Lower lobe of right lung (tissue), 2 donors: ENCODE results near the gene PAQR6. TPM values are rescaled to one million over a fixed set of nuclear protein-coding genes. Genes with fewer than 3 reads are reported as not detected.
A peak's percentile ranks its signal among the peaks of the same experiment; 100 is the strongest.

Experiments used
- ATAC-seq, 2 donors: fragments of 200-7000 bp; cut with Tn5 transposase; one replicate each; pipeline ENCODE4 v1.9.1; 2020 to 2022; ENCODE audit warnings: mild to moderate bottlenecking in 2 of 2, moderate library complexity in 2 of 2
- DNase-seq: peaks from one replicate; pipeline ENCODE4 v3.0.0-alpha.2; 2020
- H3K27ac ChIP-seq: fragments of 200-600 bp; one replicate; pipeline ENCODE4 v1.8.0; 2022
- H3K27me3 ChIP-seq: fragments of 200-600 bp; one replicate; pipeline ENCODE4 v1.8.0; 2022; ENCODE audit warnings: low read depth
- H3K36me3 ChIP-seq: fragments of 200-600 bp; one replicate; pipeline ENCODE4 v1.8.0; 2022; ENCODE audit warnings: mild to moderate bottlenecking
- H3K4me1 ChIP-seq: fragments of 200-600 bp; one replicate; pipeline ENCODE4 v1.8.0; 2022
- H3K4me3 ChIP-seq: fragments of 200-600 bp; one replicate; pipeline ENCODE4 v1.8.0; 2022; ENCODE audit warnings: mild to moderate bottlenecking
- H3K9me3 ChIP-seq: fragments of 200-600 bp; one replicate; pipeline ENCODE4 v1.8.0; 2022
- intact Hi-C: fragments of 100-400 bp; cut with DNase I; formaldehyde crosslinking; loops from one replicate; pipeline ENCODE4 v1.11.0; 2022
- total RNA-seq: library from RNA; stranded (reverse); fragmentation: NEBNext Ultra II Directional; extraction: Animal tissue kit (Norgen Biotek cat#: 25700); gene quantifications from one replicate; pipeline ENCODE4 v1.2.1, GENCODE V29; 2021
- TF ChIP-seq, protein P1 (sequence below): fragments of 200-600 bp; IDR thresholded peaks from one replicate; pipeline ENCODE4 v1.8.0; 2022; ENCODE audit warnings: antibody characterized with exemption, mild to moderate bottlenecking
- donor health status: DM: no; HTN: yes; CAD: no; lungs with severe emphysema.

Gene PAQR6
- total RNA-seq, 1 donor from 2014 or later = 2.3 TPM

DNA sequence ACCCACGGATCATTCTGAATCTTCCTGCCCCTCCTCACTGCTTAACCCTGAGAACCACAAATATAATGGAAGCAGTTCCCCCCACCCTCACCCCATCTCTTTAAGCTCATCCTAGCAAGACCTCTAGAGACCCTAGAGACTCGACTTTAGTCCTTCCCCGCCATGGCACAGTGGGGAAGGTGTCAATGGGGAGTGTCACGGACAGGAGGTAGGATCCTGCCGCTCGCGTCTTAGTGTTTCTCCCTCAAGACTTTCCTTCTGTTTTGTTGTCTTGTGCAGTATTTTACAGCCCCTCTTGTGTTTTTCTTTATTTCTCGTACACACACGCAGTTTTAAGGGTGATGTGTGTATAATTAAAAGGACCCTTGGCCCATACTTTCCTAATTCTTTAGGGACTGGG is 35.7 kb downstream of the PAQR6 start:
- H3K4me3 ChIP-seq = peak overlapping the region; percentile 71
- H3K27me3 ChIP-seq = no peaks in the 10 kb centered on the region
- peaks cover 17% of the 10 kb centered on the region for H3K4me1 ChIP-seq
- DNase-seq = no peak
- TF ChIP-seq, protein P1, sequence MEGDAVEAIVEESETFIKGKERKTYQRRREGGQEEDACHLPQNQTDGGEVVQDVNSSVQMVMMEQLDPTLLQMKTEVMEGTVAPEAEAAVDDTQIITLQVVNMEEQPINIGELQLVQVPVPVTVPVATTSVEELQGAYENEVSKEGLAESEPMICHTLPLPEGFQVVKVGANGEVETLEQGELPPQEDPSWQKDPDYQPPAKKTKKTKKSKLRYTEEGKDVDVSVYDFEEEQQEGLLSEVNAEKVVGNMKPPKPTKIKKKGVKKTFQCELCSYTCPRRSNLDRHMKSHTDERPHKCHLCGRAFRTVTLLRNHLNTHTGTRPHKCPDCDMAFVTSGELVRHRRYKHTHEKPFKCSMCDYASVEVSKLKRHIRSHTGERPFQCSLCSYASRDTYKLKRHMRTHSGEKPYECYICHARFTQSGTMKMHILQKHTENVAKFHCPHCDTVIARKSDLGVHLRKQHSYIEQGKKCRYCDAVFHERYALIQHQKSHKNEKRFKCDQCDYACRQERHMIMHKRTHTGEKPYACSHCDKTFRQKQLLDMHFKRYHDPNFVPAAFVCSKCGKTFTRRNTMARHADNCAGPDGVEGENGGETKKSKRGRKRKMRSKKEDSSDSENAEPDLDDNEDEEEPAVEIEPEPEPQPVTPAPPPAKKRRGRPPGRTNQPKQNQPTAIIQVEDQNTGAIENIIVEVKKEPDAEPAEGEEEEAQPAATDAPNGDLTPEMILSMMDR = no peak
- intact Hi-C loops = no loop called here
- peaks cover 52% of the 10 kb centered on the region for H3K36me3 ChIP-seq
- no peaks in the 10 kb centered on the region for H3K9me3 ChIP-seq
- no peak for ATAC-seq
- peak overlapping the region; percentile 94 for H3K27ac ChIP-seq

DNA sequence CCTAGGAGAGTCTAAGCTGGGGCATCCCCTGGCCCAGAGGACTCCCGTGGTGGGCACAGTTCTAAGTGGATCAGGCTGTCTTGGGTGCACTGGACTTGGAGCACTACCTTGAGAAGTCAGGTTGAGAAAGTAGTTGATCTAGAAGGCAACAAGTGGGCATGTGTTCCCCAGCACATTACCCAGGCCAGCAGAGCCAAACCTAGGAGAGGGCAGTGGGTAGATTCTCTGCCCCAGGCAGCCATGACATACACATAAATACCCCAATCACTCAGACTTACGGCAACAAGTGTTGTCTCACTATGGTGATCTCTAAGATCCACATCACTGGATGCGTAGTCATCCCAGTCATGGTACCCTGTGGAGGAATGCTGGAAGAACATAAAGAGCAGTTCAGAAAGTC is 36.6 kb downstream of the PAQR6 start:
- DNase-seq (no peak), ATAC-seq (no peak)
- intact Hi-C loops = no loop called here
- Histone ChIP-seq H3K36me3 (peaks cover 61% of the 10 kb centered on the region), H3K27me3 (no peaks in the 10 kb centered on the region), H3K27ac (no peak overlapping the region), H3K9me3 (no peaks in the 10 kb centered on the region), H3K4me1 (peaks cover 15% of the 10 kb centered on the region), H3K4me3 (no peak overlapping the region)
- TF ChIP-seq, protein P1 = no peak

DNA sequence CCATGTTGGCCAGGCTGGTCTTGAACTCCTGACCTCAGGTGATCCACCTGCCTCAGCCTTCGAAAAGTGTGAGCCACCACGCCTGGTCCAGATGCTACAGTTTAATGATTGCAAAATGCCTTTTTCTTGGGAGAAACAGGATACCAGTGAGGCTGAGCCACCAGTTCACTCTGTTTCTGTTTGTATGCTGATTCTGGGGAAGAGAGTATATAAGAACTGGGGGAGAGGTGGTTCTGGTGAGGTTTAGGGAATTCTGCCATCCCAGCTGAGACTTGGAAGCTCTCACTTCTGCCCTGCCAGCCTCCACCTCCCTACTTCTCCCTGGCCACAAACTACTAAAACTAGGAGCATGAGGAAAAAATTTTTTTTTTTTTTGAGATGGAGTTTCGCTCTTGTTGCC is 43.2 kb downstream of the PAQR6 start:
- no peak for ATAC-seq
- Histone ChIP-seq H3K36me3 (peaks cover 81% of the 10 kb centered on the region), H3K27ac (no peak overlapping the region), H3K4me3 (no peak overlapping the region), H3K4me1 (peaks cover 18% of the 10 kb centered on the region), H3K27me3 (no peaks in the 10 kb centered on the region), H3K9me3 (no peaks in the 10 kb centered on the region)
- TF ChIP-seq, protein P1 = no peak
- intact Hi-C loops = no loop called here
- DNase-seq = no peak

GRCh38 chr1:156203331-156203730 is 44.5 kb downstream of the PAQR6 start:
- Histone ChIP-seq H3K9me3 (no peaks in the 10 kb centered on the region), H3K4me1 (peaks cover 18% of the 10 kb centered on the region), H3K27me3 (no peaks in the 10 kb centered on the region), H3K27ac (no peak overlapping the region), H3K36me3 (peaks cover 75% of the 10 kb centered on the region), H3K4me3 (no peak overlapping the region)
- intact Hi-C loops = no loop called here
- ATAC-seq (no peak), DNase-seq (no peak)
- TF ChIP-seq, protein P1 = no peak

- peaks cover 61% of the 10 kb centered on the region for H3K36me3 ChIP-seq
- ATAC-seq (no peak), DNase-seq (no peak)
- H3K4me3 ChIP-seq = no peak overlapping the region
- TF ChIP-seq, protein P1 = no peak
- no peak overlapping the region for H3K27ac ChIP-seq
- intact Hi-C loops = no loop called here
- peaks cover 37% of the 10 kb centered on the region for H3K4me1 ChIP-seq
- no peaks in the 10 kb centered on the region for H3K9me3 ChIP-seq
- H3K27me3 ChIP-seq = no peaks in the 10 kb centered on the region
Measured at GRCh38 chr1:156200044-156200443, 47.8 kb downstream of the PAQR6 start.

- Histone ChIP-seq H3K9me3 (no peaks in the 10 kb centered on the region), H3K4me1 (peaks cover 45% of the 10 kb centered on the region), H3K27me3 (no peaks in the 10 kb centered on the region), H3K27ac (no peak overlapping the region), H3K4me3 (no peak overlapping the region), H3K36me3 (peaks cover 56% of the 10 kb centered on the region)
- intact Hi-C loops = no loop called here
- TF ChIP-seq, protein P1 = no peak
- no peak for DNase-seq
- no peak for ATAC-seq
Measured at GRCh38 chr1:156198831-156199349, 49.0 kb downstream of the PAQR6 start.
